Right hindlimb (tissue), 1 donor: ENCODE data around the gene FBXO31.
"Not testable (repeated sequence)": the region's sequence is repeated elsewhere in the genome, so short reads cannot be mapped to it uniquely, and the experiment has no call there.

ENCODE experiments used
- DNase-seq: peaks from one replicate; pipeline ENCODE4 v3.0.0-alpha.2; 2018

FBXO31 gene

GRCh38 chr16:87411375-87412271 lies 28.0 kb upstream of the FBXO31 start:
- no peak for DNase-seq

- DNase-seq = no peak
Observed at GRCh38 chr16:87410968-87411367, 27.4 kb upstream of the FBXO31 start.

GRCh38 chr16:87410530-87410929 lies 27.0 kb upstream of the FBXO31 start:
- no peak for DNase-seq

DNA sequence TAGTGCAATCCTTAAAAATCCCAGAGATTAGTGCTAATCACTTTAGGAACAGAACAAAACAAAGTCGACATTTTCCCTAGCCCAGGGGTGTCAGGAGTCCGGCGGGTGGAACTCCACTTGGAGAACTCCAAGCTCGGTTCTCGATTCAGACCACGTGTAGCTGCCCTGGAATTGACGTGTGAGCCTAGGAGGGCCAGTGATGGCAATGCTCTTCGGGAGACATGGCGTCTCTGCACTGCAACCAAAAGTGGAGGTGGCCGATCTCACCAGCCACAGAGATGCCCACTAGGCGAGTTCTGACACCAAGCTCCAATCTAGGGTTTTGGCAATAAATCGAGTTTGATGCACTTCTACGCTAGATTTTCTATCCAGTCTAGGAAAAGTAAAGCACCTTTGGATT lies 26.2 kb upstream of the FBXO31 start:
- DNase-seq = no peak

GRCh38 chr16:87409153-87409552 lies 25.6 kb upstream of the FBXO31 start:
- no peak for DNase-seq

DNA sequence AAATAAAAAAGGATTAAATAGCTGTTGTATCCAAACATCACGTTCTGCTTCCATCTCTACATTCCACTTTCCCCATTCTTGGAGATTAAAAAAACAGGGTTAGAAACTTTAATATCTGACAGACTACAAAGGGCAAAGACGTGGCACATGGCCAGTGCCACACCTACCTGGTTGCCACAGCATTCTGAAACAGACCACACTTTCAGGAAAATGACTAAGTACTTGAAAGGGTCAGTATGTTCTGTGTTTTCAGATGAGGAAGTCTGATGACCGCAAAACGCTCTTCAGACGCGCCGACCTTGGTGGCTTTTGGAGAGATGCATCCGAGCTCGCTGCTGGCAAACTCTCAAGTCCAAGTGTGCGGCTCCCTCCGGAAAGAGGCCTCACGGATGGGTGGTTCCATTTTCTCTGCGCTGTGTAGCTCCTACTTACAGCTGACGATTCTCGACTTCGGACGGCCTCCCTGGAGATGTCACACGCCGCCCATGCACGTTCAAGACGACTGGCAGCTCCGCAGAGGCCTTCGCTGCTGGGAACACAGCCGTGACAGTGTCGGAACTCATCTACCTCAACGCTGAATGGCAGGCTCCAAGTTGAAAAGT lies 24.0 kb upstream of the FBXO31 start:
- peak; percentile 55 for DNase-seq

GRCh38 chr16:87406495-87407088 lies 23.0 kb upstream of the FBXO31 start:
- DNase-seq = no peak

GRCh38 chr16:87404764-87405625 lies 21.4 kb upstream of the FBXO31 start:
- no peak for DNase-seq

DNA sequence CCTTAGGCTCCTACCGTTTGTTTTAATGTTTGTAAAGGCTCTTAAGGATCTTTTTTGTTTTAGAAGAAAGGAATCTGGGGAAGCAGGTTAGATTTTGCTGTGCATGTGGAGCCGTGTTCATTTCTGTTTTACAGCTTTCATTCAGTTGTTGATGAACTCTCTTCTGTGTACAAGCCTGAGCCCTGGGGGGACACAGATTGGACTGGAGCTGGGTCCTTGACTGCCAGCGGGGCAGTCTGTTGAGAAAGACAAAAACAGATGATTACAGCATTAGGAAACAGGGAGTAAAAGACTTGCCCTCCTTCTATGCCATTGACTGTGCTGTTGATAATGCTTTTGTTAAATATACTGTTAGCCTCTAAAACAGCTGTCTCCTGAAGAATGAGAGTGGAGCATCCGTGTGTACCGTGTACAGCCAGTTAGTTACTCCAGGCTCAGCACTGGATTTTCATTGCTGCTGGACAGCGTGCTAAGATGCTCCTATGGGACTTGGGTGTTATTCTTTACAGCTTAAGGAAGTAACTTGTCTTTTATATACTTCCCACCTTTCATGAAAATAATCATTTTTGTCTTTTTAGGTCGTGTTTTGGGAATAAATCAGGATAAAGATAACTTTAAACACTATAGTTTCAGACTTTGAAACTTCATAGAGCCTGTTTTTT lies 11.7 kb upstream of the FBXO31 start:
- DNase-seq = no peak

DNA sequence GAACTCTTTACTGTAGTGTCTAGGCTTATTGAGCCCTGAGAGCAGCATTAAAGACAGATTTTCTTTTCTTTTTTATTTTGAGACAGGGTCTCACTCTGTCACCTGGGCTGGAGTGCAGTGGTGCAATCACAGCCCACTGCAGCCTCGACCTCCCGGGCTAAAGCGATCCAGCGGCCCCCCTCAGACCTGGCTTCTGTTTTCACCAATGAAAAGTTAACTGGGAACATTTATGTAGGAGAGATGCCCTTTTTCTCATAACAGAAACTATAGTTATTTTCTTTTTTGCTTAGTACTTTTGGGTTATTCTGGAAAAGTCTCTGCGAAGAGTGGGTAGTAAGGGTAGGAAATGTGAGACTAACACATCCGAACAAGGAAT lies 10.1 kb upstream of the FBXO31 start:
- DNase-seq = no peak

- peak; percentile 65 for DNase-seq
Observed at GRCh38 chr16:87392821-87393679, 9.5 kb upstream of the FBXO31 start.

- peak; percentile 99 for DNase-seq
Observed at GRCh38 chr16:87391950-87392820, 8.6 kb upstream of the FBXO31 start, which contains the start of gene MAP1LC3B. Gene MAP1LC3B, plus strand, starts transcription at chr16:87392336. Its CDS starts 92 bp downstream, at chr16:87392428.

DNA sequence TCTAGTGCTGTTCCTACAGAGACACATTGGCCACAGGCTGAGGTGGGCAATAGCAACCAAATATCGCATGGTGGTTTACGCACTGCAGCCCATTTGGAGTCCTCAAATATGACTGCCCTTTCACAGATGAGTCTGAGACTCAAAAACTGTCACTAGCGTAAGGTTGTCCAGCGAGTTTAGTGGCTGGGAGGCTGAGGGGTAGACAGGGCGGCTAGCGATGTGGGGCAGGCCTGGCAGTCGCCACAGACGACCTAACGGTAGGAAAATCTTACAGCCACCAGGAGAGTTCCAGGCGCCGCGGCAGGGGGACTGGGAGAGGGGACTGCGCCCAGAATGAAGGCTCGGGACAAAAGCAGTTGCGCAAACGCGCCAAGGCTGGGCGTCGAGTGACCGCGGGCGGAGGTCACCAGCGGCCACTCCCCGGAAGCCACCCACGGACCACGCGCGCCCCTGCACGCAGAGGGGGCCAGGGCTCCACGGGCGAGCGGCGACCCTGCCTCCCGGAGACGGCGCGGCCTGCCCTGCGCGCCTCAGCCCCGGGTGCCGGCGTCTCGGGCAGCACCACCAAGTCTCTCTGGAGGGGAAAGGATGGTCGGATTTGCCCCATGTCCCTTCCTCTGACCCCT lies 7.9 kb upstream of the FBXO31 start:
- DNase-seq = no peak

DNA sequence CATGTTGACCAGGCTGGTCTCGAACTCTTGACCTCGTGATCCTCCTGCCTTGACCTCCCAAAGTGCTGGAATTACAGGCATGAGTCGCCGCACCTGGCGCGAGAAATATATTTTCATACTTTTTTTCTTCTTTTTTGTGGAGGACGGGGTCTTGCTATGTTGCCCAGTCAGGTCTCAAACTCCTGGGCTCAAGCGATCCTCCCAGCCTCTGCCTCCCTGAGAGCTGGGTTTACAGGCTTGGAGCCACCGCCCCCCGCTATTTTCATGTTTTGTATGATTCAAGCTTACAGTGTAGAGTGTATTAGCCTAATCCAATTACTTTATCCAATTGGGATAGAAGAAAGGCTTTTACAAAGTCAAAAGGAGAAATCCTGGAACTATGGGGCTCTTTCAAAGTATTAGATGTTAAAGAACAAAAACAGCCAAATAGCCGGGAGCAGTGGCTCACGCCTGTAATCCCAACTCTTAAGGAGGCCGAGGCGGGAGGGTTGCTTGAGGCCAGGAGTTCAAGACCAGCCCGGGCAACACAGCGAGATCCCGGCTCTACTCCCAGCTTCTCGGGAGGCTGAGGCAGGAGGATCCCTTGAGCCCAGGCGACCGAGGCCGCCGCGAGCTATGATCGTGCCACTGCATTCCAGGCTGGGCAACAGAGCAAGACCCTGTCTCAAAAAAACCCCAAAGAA lies 7.2 kb upstream of the FBXO31 start:
- DNase-seq = no peak

- DNase-seq = not testable (repeated sequence)
Observed at GRCh38 chr16:87389914-87390313, 6.3 kb upstream of the FBXO31 start.

- no peak for DNase-seq
Observed at GRCh38 chr16:87389245-87389644, 5.7 kb upstream of the FBXO31 start.

GRCh38 chr16:87388818-87389134 lies 5.2 kb upstream of the FBXO31 start:
- DNase-seq = no peak

GRCh38 chr16:87387942-87388817 lies 4.6 kb upstream of the FBXO31 start:
- peak; percentile 94 for DNase-seq

GRCh38 chr16:87384875-87385167 lies 1.2 kb upstream of the FBXO31 start:
- not testable (repeated sequence) for DNase-seq
